IPS-20b (cell line): ENCODE results near the gene SLC39A11.
A peak's percentile ranks its signal among the peaks of the same experiment; 100 is the strongest.

Experiments
- H3K27ac ChIP-seq: one replicate; pipeline ENCODE4 v1.5.1; 2013; ENCODE audit warnings: low read length
- H3K27me3 ChIP-seq: 2 replicates; pipeline ENCODE4 v1.6.1; 2013; ENCODE audit warnings: mild to moderate bottlenecking, low read length, inconsistent platforms; ENCODE audit not compliant: insufficient read depth
- H3K36me3 ChIP-seq: 2 replicates; pipeline ENCODE4 v1.6.1; 2013; ENCODE audit warnings: low read depth, mild to moderate bottlenecking, inconsistent platforms, low read length, moderate library complexity; ENCODE audit not compliant: insufficient read depth
- H3K4me1 ChIP-seq: 2 replicates; pipeline ENCODE4 v1.6.1; 2013; ENCODE audit warnings: mild to moderate bottlenecking, control low read depth, inconsistent platforms, low read length, moderate library complexity; ENCODE audit not compliant: insufficient read depth
- H3K4me3 ChIP-seq: 2 replicates; pipeline ENCODE4 v1.5.1; 2013; ENCODE audit warnings: mild to moderate bottlenecking, low read length, inconsistent platforms
- H3K9ac ChIP-seq: 2 replicates; pipeline ENCODE4 v1.6.1; 2013; ENCODE audit warnings: low read depth, mild to moderate bottlenecking, inconsistent platforms, low read length, moderate library complexity
- H3K9me3 ChIP-seq: 2 replicates; pipeline ENCODE4 v1.6.1; 2013; ENCODE audit warnings: mild to moderate bottlenecking, low read depth, low read length, inconsistent platforms; ENCODE audit not compliant: insufficient read depth

SLC39A11 gene

DNA sequence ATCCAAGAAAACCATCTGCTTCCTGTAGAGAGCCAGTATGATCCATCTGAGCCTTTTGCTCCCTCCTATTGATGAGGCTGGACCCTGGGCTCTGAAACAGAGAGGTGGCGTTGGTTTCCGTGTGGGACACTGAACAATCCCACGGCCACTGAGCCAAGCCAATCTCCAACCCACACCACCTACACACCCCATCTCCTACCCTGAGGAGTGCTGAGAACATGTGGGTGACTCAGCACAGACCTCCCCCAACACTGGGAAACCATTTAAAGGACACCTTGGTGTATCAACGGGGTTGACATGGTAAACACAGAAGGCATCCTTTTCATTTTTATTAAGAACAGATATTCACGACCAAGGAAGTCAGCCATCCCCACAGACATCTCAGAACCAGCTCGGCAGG lies 332.1 kb downstream of the SLC39A11 start:
- Histone ChIP-seq H3K27ac (no peak overlapping the region), H3K9me3 (no peaks in the 10 kb centered on the region), H3K27me3 (peaks cover 47% of the 10 kb centered on the region), H3K4me3 (no peak overlapping the region), H3K4me1 (0 out of 2 replicates have a peak, but pooled peaks cover 3% of the 10 kb centered on the region), H3K9ac (no peak overlapping the region), H3K36me3 (no peaks in the 10 kb centered on the region)

DNA sequence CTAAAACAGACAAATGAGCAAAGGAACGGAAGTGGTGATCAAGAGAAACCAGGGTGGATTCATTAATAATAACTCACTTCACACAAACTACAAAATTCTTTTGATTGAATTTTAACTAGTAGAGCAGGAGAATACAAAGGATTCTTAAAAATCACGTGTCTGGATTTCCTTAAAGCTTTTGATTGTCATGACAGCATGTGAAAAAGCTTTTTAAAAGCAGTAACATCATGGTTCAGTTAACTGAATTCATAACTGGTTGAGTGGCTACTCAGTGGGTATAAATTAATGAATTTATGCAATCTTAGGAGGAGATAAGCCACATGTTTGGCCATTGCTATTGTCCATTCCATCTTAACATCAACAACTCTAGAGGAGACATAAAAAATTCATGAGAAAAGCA lies 333.2 kb downstream of the SLC39A11 start:
- H3K27me3 ChIP-seq = peaks cover 37% of the 10 kb centered on the region
- H3K9ac ChIP-seq = no peak overlapping the region
- 0 out of 2 replicates have a peak, but pooled peaks cover 2% of the 10 kb centered on the region for H3K4me1 ChIP-seq
- H3K27ac ChIP-seq = no peak overlapping the region
- H3K9me3 ChIP-seq = no peaks in the 10 kb centered on the region
- no peak overlapping the region for H3K4me3 ChIP-seq
- no peaks in the 10 kb centered on the region for H3K36me3 ChIP-seq

DNA sequence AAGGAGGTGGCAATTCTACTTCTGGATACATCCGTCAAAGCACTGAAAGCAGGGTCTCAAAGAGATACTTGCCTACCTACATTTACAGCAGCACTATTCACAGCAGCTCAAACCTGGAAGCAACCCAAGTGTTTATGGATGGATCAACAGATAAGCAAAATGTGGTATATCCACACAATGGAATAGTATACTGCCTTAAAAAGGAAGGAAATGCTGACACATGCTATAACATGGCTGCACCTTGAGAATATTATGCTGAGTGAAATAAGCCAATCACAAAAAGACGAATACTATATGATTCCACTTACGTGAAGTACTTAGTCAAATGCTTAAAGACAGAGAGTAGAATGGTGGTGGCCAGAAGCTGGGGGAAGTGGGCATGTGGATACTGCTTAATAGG lies 336.2 kb downstream of the SLC39A11 start:
- Histone ChIP-seq H3K27me3 (peaks cover 7% of the 10 kb centered on the region; the same call in 1 of the 2 replicates), H3K9me3 (no peaks in the 10 kb centered on the region), H3K9ac (no peak overlapping the region), H3K36me3 (no peaks in the 10 kb centered on the region), H3K27ac (no peak overlapping the region), H3K4me3 (no peak overlapping the region), H3K4me1 (no peaks in the 10 kb centered on the region)

DNA sequence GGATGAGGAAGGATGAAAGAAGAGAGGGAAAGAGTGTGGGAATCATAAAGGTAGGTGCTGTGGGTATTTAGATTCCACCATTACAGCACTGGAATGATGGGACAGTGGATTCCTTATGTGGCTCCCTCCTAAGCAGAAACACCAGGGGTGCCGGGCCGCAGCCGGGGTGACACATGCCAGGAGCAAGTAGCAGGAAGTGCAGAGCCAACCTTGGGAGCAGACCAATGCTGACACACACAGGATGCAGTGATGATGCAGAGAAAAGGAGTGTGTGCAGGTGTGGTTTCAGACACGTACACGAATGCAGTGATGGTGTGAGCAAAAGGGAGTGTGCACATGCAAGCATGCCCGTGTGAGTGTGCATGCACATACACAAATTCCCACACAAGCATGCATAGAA lies 338.0 kb downstream of the SLC39A11 start:
- no peak overlapping the region for H3K9ac ChIP-seq

DNA sequence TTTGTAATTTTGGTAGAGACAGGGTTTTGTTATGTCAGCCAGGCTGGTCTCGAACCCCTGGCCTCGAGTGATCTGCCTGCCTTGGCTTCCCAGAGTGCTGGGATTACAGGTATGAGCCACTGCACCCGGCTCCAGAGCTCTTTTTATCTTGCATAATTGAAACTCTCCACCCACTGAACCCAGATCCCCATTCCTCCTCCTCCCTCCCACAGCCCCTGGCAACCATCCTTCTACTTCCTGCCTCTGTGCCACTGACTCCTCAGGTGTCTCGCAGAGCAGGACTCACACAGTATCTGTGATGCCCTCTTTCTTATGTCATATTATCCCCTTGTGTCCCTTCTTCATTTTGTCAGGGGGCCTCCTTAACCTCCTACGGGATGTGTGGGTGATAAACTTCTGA lies 340.7 kb downstream of the SLC39A11 start:
- no peaks in the 10 kb centered on the region for H3K27me3 ChIP-seq
- no peak overlapping the region for H3K9ac ChIP-seq
- no peak overlapping the region for H3K4me3 ChIP-seq
- H3K36me3 ChIP-seq = no peaks in the 10 kb centered on the region
- H3K4me1 ChIP-seq = no peaks in the 10 kb centered on the region
- H3K27ac ChIP-seq = no peak overlapping the region
- H3K9me3 ChIP-seq = no peaks in the 10 kb centered on the region

More for the DNA sequence above, 338.0 kb downstream of the SLC39A11 start:
- H3K4me1 ChIP-seq = no peaks in the 10 kb centered on the region
- H3K27ac ChIP-seq = no peak overlapping the region
- H3K27me3 ChIP-seq = no peaks in the 10 kb centered on the region; the same call in 1 of the 2 replicates
- H3K9me3 ChIP-seq = no peaks in the 10 kb centered on the region
- no peak overlapping the region for H3K4me3 ChIP-seq
- no peaks in the 10 kb centered on the region for H3K36me3 ChIP-seq

DNA sequence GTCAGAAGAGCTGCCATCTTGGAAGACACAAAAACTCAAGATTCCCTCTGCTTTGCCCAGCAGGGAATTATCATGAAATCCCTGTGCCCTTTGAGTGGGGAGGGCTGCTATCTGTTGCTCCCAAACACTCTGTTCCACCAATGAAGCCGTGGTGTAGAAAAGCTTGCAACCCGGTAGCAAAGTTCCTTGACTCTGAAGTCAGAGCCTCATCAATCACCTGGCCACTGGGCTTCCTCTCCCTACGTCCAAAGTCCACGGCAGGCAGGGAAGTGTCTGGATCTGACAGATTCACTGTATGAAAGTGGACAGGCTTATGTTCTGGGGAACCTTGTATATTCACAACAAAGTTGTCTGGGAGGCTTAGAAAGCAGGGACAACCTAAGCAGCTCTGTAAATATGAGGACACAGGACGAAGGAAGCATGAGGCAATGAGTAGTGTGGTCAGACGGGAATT lies 343.3 kb downstream of the SLC39A11 start:
- Histone ChIP-seq H3K27ac (no peak overlapping the region), H3K9ac (no peak overlapping the region), H3K4me3 (no peak overlapping the region), H3K27me3 (no peaks in the 10 kb centered on the region), H3K9me3 (no peaks in the 10 kb centered on the region), H3K4me1 (no peaks in the 10 kb centered on the region), H3K36me3 (no peaks in the 10 kb centered on the region)

DNA sequence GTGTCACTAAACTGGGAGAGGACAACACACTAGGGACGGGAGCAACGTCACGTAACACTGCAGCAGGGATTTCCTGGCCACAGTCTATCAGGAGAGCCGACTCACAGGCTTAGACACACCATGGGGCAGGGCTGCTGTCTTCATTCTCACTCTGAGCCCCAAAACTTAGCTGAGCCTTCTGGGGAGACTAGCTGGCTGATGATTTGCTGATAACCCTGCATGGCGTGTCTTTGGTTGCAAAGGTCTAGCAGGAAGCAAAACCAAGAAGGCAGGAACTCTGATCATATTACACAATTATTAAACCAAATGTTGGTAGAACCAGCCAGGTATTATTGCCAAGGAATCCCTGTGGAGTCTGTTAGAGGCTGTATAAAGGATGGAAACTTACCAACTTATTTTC lies 345.0 kb downstream of the SLC39A11 start:
- no peak overlapping the region for H3K9ac ChIP-seq
- H3K27ac ChIP-seq = no peak overlapping the region
- H3K4me3 ChIP-seq = no peak overlapping the region
- H3K4me1 ChIP-seq = peaks cover 14% of the 10 kb centered on the region
- no peaks in the 10 kb centered on the region for H3K9me3 ChIP-seq
- no peaks in the 10 kb centered on the region for H3K36me3 ChIP-seq
- no peaks in the 10 kb centered on the region for H3K27me3 ChIP-seq

DNA sequence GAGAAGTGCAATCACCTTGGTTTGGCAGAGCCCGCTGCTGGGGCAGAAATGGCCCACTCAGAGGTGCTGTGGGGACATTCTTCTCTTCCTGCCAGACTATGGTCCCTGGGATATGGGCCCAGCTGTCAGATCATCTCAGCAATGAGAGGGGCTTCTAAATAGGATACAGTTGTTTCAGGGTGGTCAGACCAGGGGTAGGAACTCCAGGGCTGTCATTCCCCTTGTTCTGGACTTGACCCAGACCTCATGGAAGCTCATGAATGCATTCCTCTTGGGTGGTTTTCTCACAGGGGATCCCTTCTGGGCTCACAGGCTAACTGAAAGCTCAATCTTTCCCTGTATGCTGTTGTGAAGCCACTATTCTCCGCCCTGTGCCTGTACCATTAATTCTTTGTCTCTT lies 347.2 kb downstream of the SLC39A11 start:
- Histone ChIP-seq H3K4me3 (no peak overlapping the region), H3K9me3 (no peaks in the 10 kb centered on the region), H3K36me3 (no peaks in the 10 kb centered on the region), H3K4me1 (peaks cover 14% of the 10 kb centered on the region), H3K27me3 (no peaks in the 10 kb centered on the region), H3K9ac (no peak overlapping the region), H3K27ac (no peak overlapping the region)

DNA sequence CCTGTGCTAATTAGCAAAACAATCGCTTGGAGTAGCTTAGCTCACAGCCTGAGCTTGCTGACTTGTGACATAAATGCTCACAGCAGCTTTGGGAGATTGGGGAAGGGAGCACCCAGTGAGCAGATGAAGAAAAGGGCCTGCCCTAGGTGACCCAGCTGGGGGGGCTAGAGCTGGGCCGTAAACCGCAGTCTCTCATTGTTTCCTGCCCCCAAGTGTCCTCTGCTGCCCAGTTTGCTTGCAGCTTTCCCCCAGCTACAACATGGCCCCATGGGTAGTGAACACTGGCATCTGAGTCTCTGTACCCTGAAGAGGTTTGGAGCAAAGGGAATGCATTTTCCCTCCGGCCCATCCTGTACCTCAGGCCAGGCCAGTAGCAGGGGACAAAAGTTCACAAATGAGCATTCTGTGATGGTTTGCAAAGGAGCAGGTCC lies 349.4 kb downstream of the SLC39A11 start:
- Histone ChIP-seq H3K4me1 (peaks cover 14% of the 10 kb centered on the region), H3K36me3 (no peaks in the 10 kb centered on the region), H3K9me3 (no peaks in the 10 kb centered on the region), H3K27me3 (no peaks in the 10 kb centered on the region), H3K9ac (peak overlapping the region; percentile 51; the same call in 1 of the 2 replicates), H3K4me3 (peak overlapping the region; percentile 31), H3K27ac (peak overlapping the region; percentile 91)

DNA sequence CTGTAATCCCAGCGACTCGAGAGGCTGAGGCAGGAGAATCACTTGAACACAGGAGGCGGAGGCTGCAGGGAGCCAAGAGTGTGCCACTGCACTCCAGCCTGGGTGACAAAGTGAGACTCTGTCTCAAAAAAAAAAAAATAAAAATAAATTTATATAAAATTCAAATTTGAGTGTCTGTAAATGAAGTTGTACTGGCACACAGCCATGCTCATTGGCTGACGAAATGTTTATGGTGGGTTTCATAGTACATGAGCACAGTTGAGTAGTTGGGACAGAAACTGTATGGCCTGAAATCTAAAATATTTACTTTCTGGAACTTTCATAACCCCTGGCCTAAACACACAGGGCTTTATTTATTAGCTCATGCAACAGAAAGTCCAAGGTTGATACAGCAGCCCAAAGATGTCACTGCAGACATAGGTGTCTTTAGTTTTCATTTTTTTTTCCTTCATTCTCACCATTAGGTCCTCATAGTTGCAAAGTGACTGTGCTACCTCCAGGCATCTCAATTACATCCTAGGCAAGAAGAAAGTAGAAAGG lies 355.3 kb downstream of the SLC39A11 start:
- no peak overlapping the region for H3K9ac ChIP-seq
- H3K9me3 ChIP-seq = no peaks in the 10 kb centered on the region
- no peaks in the 10 kb centered on the region for H3K36me3 ChIP-seq
- H3K27me3 ChIP-seq = no peaks in the 10 kb centered on the region
- no peak overlapping the region for H3K4me3 ChIP-seq
- H3K27ac ChIP-seq = no peak overlapping the region
- no peaks in the 10 kb centered on the region; the same call in 1 of the 2 replicates for H3K4me1 ChIP-seq

DNA sequence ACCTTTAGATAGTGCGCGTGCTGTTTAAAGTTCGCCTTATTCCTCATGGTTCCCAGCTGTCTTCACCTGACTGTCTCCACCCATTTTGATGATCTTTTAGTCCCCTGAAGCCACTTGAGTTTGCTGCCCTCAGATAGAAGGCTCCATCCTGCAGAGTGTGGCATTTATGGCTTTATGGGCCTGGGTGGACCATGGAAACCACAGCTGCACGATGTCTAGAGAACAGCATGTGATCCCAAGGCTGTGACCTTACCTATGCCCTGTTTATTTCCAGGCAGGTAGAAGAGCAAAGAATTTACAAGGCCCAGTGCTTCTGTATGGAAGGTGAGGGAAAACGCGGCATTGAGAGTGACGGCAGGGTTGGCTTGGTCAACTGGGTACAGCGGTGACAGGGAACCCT lies 356.9 kb downstream of the SLC39A11 start:
- no peaks in the 10 kb centered on the region for H3K36me3 ChIP-seq
- H3K9ac ChIP-seq = no peak overlapping the region
- no peaks in the 10 kb centered on the region for H3K4me1 ChIP-seq
- H3K27ac ChIP-seq = no peak overlapping the region
- H3K9me3 ChIP-seq = no peaks in the 10 kb centered on the region
- no peak overlapping the region for H3K4me3 ChIP-seq
- no peaks in the 10 kb centered on the region for H3K27me3 ChIP-seq

DNA sequence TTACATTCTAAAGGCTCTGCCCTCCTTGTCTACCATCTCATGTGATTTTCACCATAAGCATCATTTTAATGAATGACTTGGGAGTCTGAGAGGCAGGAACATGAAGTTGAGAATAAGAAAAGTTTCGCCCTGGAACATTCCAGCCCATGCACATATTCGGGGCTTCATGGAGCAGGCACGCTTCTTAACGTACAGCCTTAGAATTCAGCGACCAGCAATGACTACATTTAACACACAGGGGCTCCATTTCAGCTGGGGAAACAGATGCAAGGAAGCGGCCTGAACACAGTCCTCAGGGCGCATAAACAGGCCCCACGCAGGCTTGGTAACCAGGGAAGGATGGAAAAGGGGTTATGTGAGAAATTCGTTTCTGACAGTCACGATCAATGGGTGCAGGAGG lies 357.4 kb downstream of the SLC39A11 start:
- no peaks in the 10 kb centered on the region for H3K4me1 ChIP-seq
- no peak overlapping the region for H3K4me3 ChIP-seq
- no peak overlapping the region for H3K27ac ChIP-seq
- H3K9me3 ChIP-seq = no peaks in the 10 kb centered on the region
- no peak overlapping the region for H3K9ac ChIP-seq
- H3K36me3 ChIP-seq = no peaks in the 10 kb centered on the region
- no peaks in the 10 kb centered on the region for H3K27me3 ChIP-seq
